CD4-positive, alpha-beta T cell treated with Interleukin-12 subunit alpha and Interleukin-12 subunit beta, for 1 hour (primary cell): ENCODE data around the gene KRTAP5-1.
A peak's percentile ranks its signal among the peaks of the same experiment; 100 is the strongest.

Experiments
- DNase-seq: peaks from one replicate; pipeline ENCODE4 v3.0.0-alpha.2; 2020

The KRTAP5-1 gene

DNA sequence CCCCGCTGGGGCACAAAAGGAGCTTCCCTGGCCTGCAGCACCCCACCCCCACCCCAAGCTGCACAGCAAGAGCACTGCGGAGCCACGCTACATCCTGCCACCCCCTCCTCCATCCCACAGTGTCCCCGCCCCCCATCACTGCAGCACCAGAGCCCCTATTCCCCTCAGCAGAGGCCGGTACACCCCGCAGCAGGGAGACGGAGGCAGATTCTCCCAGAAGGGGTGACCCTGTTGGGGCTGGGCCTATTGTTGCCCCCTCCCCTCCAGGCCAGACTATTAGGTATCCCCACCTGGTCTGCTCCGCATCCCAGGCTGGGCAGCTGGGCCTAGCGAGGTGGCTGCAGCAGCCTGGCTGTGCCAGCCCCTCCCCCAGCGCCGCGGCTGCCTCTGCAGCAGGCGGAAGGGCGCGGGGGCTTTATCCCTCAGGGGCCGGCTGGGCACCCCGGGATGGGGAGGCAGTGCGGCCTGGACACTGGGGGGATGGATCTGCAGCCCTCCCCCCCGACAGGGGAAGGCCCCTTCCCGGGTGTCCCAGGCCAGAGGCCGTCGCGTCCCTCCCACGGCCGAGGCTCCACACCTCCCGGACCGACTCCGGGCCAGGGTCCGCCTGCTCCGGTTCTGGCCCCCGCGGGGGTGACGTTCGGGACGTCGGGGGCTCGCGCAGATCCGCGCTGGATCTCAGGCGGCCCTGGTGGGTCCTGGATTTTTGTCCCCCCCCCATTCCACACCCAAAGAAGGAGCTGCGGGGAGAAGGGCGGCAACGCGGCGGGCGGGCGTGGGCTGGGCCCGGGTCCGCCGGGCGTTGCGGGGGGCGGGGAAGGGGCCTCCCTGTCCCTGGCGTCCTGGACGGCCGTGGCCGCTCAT, 14.0 kb downstream of the KRTAP5-1 start:
- DNase-seq, result no peak

DNA sequence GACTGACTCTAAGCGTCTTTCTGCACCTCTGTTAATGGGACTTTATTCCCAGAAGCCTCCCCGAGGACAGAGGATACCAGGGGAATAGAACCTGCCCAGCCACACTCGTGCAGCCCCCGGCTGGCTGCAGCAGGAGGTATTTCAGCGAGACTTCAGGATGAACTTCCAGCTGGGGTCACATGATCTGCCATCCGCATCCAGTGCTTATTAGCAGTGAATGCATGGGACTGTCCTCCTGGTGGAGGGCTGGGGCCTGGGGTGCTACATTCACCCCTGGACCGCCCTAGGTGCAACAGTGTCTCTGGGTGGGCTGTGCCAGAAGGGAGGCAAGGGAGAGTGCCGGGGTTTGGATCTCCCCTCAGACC, 14.6 kb downstream of the KRTAP5-1 start:
- no peak for DNase-seq

DNA sequence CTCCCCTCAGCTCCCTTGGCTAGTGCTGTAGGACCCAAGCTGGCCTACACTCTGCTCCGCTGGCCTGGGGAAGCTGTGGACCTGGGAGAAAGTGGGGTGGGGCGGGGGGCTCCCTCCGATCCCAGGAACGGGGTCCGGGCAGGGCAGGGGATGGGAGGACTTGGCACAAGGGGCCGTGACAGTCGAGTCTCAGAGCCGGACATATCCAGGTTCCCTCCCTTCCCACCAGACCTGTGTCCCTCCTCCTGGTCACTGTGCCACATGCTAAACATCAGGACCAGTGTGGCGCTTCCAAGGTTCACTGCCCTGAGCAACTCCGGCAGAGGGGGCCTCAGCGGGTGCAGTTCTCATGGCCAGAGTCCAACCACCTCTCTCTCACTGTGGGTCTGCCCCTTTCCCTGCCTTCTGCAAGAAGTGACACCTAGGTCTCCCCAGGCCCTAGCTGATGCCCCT, 15.1 kb downstream of the KRTAP5-1 start:
- no peak for DNase-seq

DNA sequence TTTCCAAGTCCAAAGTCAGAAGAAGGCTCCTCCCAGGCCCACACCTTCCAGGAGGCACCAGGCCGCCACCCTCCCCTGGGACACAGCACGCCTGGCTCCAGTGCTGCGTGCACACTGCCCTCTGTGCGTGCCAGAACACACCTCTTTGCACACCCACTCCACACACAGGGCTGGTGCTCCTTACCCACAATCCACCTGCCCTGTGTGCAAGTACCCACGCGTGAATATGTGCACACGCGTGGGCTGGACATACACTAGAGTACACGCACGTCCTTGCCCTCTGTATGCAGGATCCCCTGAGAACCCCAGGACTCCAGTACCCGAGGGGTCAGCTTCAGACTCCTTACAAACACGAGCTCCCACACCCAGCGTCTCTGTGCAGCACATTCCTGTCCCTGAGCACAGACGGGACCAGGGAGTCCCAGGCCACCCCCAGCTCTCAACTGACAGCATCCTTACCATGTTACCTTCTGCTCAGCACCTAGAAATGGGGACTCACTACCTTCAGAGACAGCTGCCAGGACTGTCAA, 15.8 kb downstream of the KRTAP5-1 start:
- DNase-seq, result no peak

DNA sequence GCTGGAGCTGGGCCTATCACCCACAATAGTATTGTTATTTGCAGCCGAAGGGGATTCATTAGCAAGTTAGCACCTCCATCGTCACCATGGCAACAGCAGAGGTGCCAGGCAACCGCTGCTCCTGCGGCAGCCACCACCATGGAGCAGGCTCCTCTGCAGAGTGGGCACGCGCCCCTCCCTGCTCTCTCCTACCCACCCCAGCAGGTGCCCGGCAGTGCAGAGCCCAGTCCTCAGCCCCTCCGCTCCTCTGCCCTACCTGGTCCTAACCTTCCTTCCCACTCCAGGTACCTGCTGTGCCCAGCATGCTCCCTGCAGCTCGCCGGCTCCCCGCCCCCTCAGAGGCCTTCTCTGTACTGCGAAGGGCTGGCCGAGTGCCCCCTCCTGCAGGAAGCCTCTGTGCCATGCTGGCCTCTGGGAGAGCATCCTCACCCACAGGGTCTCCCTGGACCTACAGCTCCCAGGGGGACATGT, 16.6 kb downstream of the KRTAP5-1 start:
- peak; percentile 78 for DNase-seq

DNA sequence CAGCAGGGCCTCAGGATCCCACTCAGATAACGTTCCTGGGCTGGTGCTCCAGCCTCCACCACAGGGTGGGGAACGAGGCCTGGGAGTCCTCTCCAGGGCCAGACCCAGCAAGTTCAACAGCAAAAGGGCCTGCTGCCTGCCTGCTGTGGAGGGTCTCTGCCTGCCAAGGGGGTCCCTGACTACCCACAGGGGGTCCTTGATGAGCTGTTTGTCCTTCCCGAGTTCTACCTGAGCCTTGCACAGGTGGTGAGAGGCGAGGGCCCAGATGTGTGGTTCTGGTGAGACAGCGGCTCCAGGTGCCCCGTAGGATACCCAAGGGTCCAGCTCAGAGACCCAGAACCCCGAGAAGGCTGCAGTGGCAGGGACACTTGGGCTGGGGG, 17.4 kb downstream of the KRTAP5-1 start:
- DNase-seq, result no peak

DNA sequence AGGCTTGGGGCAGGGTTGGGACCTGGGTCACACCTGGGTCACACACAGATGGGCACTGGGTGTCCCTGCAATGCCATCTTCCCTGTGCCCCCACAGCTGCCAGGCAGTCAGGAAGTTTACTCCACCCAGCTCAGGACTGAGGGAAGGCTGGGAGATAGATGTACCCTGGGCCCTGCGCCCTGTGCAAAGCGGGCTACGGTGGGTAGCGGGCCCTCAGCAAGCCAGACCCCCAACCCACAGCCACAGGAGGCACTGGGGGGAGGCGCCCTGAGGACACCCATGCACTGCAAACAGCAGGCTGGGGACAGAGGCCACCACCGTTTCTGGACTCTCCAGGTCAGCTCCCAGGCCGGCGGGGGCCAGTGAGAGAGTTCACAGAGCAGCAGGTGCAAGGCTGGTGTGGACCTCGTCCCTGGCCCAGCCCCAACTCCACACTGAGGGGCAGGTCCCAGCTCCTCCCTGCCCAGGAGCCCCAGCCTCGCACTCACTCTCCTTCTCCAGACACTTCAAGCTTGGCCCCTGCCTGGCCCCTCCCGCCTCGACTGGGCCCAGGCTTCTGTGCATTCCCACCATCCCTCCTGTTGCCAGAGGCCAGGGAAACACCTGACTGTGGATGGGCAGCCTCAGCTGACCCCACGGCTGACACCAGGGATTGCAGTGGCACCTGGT, 17.9 kb downstream of the KRTAP5-1 start:
- no peak for DNase-seq

DNA sequence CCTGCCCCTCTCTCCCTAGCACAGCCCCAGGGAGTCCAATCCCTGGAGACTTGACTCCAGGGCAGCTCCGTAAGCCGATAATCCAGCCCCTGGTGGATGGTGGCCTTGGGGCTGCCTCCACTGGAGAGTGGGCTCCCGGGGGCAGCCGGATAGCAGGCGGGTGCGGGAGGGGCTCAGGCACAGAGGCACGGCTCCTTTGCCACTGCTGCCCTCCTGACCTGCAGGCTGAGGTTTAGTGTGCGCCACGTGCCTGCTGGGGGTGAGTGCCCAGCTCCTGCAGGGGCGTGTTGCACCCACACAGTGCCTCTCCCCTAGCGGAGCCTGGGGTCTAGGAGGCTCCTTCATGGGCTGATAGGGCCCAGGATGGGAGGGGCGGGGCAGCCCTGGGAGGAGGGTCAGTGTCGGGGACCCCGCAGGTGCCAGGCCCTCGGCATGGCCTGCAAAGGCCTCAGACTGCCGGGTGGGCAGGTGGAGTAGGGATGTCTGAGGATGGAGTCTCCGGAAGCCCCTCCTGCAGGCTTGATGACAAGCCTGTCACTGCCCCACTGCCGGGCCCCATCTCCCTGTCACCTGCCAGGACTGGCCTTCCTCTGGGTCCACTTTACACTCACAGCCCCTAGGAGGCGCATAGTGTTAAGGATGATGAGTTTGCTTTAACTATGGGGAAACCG, 18.6 kb downstream of the KRTAP5-1 start:
- no peak for DNase-seq

DNA sequence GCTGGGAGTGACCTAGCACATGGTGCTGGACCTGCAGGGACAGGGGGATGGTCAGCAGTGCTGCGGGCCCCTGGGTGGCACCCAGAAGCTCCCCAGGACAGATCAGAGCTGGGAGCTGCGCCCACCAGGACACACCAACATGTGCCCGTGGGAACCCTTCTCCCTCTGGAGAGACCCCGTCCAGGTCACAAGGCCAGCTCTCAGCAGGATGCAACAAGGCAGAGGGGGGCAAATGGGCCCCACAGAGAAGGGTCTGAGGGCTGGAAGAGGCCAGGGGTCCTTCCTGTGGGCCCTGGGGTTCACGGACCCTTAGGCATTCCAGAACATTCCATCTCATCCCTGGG, 19.2 kb downstream of the KRTAP5-1 start:
- DNase-seq, result no peak

DNA sequence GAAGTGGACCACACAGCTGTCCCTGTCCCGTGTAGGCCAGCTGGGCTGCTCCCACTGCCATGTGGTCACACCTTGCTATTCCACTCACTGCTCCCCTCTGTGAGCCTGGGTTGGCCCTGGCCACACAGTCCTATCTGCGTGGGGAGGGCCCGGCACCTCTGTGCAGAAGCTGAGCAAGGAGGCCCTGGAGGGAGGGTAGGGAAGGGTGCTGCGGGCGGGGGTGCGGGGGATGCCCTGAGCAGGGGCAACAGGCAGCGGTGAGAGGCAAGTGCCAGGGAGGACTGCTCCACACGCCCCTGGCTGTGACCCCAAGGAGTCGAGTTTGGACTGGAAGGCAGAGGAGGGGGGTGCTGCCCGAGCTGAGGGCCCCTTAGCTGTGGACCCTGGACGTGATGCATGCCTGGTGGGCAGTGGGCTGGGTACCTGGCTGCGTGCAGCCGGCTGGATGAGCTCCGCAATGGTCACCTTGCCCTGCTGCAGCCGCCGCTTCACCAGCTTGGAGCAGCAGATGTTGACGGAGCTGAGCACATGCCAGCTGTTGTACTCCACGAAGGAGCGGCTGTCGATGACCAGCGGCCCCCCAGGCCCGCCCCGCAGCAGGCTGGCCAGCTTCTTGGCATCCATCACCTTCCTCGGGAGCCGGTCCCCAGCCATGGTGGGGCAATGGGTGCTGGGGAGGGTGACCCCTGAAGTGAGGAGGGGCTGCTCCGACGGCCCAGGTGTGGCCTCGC, 19.7 kb downstream of the KRTAP5-1 start:
- no peak for DNase-seq

DNA sequence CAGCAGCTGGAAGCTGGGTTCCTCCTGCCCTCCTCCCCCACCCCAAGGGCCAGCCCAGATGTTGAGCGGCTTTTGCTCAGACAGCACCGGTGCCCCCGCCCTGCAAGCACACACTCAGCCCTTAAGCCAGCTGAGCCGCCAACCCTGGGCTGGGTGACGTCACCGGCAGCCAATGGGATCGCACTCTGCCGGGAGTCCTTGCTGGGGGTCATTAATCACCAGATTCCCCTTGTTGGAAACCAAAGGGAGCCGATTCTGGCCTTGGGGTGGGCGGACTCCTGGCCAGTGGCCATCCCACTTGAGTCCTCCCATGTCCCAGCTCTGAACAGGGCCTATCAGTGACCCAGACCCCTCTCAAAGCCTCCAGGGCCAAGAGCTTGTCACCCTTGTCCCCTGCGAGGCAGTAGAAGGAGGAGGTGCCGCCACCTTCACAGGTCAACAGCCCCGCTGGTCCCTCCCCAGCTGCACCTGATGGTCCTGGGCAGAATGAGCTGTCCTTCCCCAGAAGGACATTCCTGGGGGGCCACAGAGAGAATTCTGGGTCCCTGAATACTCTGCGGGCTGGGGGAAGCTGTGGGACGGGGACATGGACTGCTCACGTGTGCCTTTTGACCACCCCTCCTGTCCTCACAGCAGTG, 20.4 kb downstream of the KRTAP5-1 start:
- peak; percentile 30 for DNase-seq

DNA sequence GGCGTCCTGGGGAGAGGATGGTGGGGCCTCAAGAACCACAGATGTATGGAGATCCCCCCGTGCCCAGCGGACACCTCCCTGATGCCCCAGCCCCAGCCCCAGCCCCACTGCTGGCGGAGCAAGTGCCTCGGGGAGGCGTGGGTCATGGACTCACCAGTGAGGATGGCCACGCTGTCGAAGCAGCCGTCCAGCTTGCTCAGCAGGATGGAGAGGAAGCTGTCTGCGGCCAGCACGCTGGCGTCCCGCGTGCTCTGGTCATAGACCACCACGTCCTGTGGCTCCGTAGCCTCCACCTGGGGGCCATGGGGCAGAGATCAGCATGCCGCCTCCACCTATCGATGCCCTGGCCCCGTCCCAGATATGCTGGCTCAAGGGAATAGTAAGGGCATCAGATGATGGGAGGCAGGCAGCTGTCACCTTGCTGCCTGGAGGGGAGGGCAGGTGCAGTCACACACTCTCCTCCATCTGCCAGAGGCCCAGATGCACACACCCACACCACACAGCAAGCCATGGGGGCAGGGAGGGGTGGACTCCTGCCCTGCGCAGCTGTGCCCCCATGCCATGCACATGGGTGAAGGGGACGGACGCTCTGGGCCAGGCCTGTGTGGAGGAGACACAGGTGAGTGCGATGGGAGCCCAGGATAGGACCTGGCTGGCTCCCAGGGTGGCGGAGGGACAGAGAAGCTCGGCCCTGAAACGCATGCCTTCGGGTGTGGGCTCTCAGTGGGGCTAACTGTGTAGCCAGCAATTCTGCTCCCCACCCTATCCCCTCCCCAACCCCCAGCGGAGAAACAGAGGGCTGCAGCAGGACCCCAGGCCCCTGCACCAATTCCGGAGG, 21.2 kb downstream of the KRTAP5-1 start:
- no peak for DNase-seq

DNA sequence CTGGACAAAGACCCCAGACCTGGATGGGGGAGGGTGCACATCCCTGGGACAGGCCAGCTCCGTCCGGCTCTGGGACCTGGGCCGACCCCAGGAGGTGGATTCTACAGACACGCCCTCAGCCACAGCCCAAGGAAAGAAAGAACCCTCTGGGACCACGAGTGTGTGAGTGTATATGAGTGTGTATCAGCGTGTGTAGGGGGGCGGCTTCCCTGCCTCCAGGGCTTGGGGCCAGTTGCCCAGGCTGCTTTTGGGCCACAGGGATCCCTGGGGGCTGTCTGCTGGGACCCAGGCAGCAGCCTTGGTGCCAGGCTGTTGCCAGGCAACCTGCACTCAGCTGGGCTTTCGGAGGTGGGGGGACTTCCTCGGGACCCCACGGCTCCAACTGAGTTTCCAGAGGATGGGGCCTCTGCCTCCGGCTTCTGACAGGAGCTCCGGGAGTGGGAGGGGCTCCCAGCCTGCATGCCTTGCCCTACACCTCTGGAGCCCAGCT, 21.9 kb downstream of the KRTAP5-1 start:
- DNase-seq, result no peak

DNA sequence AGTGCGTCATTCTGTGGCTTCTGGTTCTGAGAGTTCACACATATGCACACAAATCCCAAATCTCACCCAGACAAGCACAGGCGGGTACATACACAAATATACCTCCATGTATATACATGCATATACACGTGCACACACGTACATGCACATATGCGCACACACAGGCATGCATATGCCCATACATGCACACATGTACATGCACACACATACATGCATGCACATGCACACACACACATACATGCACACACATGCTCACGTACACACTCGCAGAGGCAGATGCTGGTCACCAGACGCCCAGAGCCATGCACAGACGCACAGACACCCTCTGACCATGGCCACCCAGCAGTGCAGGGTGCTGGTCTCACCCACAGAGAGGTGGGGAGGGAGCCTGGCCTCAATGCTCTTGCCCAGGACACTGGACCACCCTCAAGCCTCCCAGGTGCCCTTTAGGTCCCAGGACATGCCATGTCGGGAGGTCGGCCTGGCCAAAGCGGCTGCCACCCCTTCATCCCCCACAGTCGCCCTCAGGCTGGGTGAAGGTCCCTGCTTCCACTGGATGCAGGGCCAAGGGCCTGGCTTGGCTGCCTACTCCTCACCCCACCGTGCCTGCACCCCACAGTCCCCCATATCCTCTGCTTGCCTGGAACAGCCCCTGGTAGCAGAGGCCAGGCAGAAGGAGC, 22.5 kb downstream of the KRTAP5-1 start:
- DNase-seq, result no peak

DNA sequence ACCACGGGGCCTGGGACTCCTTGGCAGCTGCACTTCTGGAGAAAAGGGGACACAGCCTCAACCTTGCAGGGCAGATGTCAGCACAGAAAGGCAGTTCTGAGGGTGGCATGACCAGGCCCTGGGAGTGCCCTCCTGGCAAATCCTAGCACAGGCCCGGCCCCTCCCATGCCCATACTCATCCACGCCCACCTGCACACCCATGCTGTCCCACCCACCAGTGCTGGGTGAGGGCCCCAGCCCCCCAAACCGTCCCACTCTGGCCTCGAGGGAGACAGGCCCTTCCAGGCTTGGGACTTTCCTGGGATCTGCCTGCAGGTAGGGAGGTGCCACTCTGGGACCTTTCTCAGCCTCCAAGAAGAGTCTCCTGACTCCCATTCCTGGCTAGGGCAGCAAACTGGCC, 23.1 kb downstream of the KRTAP5-1 start:
- DNase-seq, result no peak

DNA sequence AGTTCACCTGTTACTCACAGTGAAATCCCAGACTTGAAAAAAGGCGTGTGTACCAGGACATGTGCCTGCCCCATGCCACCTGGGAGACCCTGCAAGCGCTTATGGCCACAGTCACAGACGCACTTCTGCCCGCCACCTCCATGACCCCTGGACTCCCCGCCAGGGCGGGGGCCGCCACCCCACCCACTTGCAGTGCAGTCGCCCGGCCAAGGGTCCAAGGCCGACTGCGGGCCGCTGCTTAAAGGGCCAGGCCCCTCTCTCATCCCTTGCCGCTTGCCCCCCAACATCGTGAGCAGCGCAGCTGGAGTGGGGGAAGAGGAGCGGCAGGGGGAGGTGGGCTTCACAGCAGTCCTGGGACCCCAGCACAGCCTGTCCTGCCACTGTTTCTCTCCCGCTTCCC, 23.8 kb downstream of the KRTAP5-1 start:
- no peak for DNase-seq

DNA sequence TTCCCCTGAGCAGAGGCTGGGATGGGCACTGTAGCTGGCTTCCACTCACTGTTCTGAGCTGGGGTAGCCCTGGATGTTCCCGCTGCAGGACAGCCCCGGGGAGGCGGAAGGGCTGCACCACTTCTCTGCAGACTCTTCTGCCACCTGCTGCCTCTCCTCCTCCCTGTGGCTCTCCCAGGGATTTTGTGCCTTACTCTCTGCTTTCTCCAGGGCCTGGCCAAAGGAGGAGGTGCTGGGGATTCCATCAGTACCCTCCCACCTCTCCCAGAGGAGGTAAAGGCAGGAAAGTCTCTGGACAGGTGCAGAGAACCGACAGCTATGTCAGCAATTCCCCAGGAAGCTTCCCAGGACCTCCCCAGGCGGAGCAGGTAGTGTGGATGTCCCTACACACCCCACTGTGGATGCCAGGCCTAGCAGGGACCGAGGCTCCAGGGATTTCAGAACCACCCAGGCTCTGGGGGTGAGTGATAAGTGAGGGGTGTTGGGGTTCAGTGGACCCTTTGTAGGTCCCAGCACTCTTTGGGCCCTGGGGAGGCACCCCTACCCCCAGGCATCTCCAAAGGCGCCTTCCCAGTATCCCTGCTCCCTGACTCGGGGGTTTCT, 24.3 kb downstream of the KRTAP5-1 start:
- DNase-seq, result no peak

DNA sequence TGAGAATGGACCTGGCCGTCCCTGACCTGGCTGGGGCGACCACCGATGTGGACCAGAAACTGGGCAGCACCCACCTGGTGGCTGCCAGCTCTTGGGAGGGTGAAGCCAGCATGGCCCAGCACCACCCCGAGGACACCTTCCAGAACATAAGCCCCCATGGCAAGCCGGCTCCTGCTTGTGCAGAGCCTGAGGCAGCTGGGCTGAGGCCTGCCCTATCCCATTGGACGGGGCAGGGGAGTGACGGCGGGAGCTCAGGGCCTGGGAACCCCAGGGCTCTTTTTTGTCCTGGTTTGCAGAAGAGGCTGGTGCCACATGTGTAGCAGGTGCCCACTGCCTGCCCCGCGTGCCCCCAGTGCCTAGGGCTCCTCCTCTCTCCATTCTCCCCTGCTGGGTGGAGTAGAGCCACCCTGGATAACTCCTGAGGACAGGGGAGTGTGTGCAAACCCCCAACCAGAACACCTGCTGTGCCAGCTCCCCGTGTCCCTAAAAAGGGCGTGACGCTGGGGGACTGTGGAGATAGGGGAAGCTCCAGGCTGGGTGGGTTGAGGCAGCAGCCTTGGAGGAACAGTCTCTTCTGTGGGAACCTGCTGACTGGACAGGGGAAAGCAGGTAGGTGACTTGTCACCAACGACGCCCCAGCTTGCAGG, 25.0 kb downstream of the KRTAP5-1 start:
- DNase-seq, result no peak

DNA sequence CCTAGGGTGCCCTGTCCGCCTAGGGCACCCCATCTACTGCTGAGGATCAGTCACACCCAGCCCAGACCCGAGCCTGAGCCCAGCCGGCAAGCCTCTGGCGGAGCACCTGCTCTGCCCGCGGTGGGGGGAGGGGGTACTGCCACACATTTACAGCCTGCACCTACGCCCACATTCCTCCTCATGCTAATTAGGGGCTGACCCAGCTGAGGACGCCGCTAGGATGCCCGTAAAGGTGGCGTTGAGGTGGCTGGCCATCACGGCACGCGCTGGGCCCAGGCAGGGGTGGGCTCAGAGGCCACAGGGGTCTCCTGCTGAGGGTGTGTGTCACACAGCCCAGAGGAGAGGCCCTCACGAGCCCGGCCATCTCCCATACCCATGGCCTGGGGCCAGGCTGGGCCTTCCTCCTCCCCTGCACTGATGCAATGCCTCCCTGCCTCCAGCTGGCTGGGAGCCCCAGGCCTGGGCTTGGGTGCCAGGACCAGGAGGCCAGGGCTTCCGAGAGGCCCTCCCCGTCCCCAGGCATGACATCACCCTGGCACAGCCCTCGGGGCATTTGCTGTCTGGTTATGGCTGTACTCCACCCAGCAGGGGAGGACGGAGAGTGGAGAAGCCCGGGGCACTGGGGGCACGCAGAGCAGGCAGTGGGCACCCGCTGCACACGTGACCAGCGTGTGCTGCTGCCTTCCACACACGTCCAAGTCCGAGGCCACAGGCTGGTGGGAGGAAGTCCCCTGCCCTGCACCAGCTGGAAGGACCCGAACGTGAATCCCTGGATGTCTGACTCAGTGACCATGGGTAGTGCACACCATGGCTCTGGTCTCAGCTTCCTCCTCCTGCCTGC, 25.8 kb downstream of the KRTAP5-1 start:
- DNase-seq, result peak; percentile 12
